ENCODE data around the gene LRP2. TPM values are rescaled to one million over a fixed set of nuclear protein-coding genes. Genes with fewer than 3 reads are reported as not detected.

Gene LRP2
- total RNA-seq, 4 donors from 2014 or later, result 0.65 TPM; not detected in 3

GRCh38 chr2:169106134-169106533 is 256.2 kb downstream of the LRP2 start:
- TF ChIP-seq, protein P1, sequence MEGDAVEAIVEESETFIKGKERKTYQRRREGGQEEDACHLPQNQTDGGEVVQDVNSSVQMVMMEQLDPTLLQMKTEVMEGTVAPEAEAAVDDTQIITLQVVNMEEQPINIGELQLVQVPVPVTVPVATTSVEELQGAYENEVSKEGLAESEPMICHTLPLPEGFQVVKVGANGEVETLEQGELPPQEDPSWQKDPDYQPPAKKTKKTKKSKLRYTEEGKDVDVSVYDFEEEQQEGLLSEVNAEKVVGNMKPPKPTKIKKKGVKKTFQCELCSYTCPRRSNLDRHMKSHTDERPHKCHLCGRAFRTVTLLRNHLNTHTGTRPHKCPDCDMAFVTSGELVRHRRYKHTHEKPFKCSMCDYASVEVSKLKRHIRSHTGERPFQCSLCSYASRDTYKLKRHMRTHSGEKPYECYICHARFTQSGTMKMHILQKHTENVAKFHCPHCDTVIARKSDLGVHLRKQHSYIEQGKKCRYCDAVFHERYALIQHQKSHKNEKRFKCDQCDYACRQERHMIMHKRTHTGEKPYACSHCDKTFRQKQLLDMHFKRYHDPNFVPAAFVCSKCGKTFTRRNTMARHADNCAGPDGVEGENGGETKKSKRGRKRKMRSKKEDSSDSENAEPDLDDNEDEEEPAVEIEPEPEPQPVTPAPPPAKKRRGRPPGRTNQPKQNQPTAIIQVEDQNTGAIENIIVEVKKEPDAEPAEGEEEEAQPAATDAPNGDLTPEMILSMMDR (IDR thresholded peaks at IDR 0.05; ENCODE audit: low read depth), result no peak

DNA sequence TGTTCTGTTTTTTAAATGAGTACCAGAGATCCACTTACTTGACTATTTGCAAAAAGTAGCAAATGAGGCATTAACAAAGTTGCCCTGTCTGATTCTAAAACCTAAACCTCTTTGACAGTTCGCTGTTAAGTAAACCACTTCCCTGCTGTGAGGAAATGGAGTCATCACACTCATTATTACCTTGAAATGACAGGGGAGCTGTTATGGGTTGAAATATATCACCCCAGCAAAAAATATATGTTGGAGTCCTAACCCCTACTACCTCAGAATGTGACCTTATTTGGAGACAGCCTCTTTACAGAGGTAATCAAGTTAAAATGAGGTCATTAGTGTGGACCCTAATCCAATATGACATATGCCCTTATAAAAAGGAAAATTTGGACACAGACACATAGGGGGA is 256.9 kb downstream of the LRP2 start:
- TF ChIP-seq, protein P1 (IDR thresholded peaks at IDR 0.05; ENCODE audit: low read depth), result no peak

DNA sequence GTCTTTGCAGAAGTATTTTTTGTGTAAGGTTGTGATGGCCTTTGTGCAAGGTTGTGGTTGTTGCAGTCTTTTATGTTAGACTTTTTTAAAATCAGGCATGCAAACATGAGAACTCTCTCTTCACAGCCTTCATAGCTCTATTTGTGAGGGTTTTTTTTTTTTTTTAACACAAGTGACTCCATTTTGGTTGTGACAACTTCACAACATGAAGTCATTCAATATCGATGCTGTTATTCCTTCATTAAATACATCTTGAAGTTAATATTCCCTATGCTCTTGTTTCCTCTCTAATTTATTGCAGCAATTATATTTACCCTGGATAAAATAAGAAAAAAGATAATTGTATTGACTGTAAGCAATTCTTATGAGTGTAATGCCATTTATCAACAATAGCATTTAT is 257.5 kb downstream of the LRP2 start:
- TF ChIP-seq, protein P1 (IDR thresholded peaks at IDR 0.05; ENCODE audit: low read depth), result no peak

DNA sequence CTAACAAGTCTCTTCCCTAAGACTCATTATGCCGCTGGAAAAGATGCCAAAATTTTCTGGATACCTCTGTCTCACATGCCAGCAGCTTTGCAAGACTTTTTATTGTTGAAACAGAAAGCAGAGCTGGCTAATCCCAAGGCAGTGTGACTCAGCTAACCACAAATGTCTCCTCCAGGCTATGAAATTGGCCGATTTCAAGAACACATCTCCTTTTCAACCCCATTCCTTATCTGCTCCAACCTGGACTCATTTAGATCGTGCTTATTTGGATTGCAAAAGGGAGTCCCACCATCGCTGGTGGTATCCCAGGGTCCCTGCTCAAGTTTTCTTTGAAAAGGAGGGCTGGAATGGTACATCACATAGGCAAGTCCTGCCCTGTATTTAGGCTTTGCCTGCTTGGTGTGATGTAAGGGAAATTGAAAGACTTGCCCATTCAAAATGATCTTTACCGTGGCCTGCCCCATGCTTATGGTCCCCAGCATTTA is 266.7 kb downstream of the LRP2 start:
- TF ChIP-seq, protein P1 (IDR thresholded peaks at IDR 0.05; ENCODE audit: low read depth), result no peak

DNA sequence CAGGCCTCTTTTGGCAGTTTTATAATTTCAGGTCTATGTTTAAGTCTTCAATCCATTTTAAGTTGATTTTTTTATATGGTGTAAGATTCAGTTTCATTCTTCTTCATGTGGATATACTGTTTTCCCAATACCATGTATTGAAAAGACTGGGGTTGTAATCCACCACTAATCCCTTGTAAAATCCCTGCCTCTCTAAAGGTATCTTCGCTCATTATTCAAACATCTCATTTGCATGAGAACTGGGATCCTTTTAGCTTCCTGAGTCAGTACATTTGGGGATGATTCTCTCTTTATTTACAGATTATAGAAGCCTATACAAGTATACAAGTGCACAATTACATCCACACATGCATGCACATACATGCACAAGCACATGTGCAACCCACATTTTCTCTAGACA is 267.7 kb downstream of the LRP2 start:
- TF ChIP-seq, protein P1 (IDR thresholded peaks at IDR 0.05; ENCODE audit: low read depth), result no peak

GRCh38 chr2:169093535-169093934 is 268.8 kb downstream of the LRP2 start:
- TF ChIP-seq, protein P1 (IDR thresholded peaks at IDR 0.05; ENCODE audit: low read depth), result no peak

- TF ChIP-seq, protein P1 (IDR thresholded peaks at IDR 0.05; ENCODE audit: low read depth), result no peak
Measured at GRCh38 chr2:169091761-169092519, 270.4 kb downstream of the LRP2 start.
